Fibroblast of the conjunctiva (primary cell): Measurements from ENCODE around the gene CFL1.
"Not testable (repeated sequence)": the region's sequence is repeated elsewhere in the genome, so short reads cannot be mapped to it uniquely, and the experiment has no call there.

Source experiments
- DNase-seq: peaks from one replicate; pipeline ENCODE4 v3.0.0-alpha.2; 2010; ENCODE audit warnings: low read depth

Gene CFL1

DNA sequence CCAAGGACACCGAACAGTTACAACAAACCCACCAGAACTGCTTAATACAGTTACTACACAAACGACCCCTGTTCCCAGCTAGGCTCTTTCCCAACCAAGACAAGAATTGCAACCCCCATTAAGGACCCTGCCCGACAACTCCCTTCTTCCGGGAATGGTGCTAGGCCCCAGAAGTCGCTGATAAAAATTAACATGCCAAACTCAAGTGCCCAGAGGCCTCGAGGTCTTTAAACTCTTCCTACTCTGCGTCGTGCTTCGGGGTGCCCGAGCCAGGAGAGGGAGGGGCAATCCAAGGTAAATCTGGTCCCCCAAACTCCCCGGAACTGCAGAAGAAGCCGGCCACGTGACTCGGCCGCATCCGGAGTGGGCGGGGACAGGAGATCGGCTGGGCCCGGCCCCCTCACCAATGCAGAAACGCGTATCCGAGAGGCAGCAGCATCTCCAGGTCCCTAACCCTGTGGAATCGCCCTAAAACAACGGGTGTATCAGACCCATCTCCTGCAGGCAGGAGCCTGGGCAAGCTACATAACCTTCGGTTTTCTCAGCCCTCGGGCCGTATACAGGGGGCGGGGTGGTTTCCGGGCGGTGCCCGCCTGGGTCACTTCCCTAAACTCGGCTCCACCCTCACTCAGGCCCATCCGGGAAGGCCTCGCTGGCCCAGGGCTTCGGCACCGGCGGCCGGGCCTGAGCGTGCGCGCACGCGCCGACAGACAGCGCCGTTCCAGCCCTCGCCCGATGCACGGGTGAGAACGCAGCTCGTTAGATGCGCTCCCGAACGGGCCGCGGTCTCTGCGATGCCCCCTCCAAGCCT lies 1.1 kb downstream of the CFL1 start:
- DNase-seq, result no peak

DNA sequence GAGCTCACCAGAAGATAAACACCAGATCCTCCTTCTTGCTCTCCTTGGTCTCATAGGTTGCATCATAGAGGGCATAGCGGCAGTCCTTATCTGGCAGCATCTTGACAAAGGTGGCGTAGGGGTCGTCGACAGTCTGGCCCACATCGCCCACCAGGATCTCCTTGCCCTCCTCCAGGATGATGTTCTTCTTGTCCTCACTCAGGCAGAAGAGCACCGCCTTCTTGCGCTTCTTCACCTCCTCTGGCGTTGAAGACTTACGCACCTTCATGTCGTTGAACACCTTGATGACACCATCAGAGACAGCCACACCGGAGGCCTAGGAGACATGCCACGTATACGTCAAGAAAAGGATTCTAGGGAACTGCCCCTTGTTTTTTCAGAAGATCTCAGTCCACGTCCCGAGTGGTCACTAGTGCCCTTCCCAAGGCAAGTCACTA lies 2.0 kb downstream of the CFL1 start:
- DNase-seq, result no peak

DNA sequence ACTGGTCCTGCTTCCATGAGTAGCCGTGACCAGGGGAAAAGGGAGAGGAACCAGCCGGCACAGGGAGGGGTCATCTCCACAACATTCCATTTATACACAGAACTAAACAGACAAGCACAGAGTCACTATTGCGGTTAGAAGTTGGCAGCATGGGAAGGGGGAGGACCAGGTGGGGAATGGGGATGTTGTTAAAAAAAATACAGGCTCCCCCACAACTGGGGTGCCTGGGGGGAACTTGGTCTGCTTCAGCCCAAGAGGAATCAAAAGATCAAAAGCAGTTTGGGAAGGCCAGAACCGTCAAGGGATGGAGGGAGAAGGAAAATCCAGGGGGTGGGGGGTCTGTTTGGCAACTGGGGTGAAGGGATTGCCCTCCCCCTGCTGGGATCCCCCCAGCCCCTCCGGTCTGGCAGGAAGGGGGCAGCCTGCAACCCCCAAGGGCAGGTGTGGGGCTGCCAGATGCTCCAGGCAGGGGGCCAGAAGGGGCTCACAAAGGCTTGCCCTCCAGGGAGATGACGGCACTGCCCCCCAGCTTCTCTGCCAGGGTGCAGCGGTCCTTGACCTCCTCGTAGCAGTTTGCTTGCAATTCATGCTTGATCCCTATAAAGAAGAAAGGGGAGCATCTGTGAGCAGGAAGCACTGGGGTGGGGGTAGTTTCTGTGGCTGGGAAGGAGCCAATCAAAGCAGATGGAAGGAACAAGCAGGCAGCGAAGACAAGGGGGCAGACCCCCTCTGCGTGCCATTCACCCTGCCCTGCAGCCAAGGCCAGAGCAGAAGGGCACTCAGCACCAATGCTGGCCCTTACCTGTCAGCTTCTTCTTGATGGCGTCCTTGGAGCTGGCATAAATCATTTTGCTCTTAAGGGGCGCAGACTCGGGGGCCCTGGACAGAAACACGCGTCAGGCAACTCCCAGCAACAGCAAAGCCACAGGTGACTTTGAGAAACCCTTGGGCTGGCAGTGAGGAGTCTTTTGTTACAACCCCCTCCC lies 2.8 kb downstream of the CFL1 start:
- DNase-seq, result no peak

DNA sequence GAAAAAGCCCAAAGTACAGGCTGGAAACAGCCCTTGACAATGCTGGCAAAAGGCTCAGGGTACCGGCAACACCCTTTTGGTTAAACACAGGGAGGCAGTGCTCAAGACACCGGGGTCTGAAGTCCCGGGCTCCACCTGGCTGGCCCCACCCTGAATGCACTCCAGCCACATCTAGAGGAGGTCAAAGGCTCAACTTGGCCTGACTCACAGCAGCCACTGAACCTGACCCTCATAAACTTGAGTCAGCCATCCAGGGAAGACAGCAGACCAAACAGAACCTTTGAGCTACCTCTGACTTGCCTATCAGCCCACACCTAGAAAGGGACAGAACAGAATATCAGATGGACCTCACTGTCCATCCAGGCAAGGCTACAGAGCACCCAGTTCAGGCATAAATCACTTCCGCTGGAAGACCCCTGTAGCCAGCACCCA lies 3.8 kb downstream of the CFL1 start:
- DNase-seq, result no peak

DNA sequence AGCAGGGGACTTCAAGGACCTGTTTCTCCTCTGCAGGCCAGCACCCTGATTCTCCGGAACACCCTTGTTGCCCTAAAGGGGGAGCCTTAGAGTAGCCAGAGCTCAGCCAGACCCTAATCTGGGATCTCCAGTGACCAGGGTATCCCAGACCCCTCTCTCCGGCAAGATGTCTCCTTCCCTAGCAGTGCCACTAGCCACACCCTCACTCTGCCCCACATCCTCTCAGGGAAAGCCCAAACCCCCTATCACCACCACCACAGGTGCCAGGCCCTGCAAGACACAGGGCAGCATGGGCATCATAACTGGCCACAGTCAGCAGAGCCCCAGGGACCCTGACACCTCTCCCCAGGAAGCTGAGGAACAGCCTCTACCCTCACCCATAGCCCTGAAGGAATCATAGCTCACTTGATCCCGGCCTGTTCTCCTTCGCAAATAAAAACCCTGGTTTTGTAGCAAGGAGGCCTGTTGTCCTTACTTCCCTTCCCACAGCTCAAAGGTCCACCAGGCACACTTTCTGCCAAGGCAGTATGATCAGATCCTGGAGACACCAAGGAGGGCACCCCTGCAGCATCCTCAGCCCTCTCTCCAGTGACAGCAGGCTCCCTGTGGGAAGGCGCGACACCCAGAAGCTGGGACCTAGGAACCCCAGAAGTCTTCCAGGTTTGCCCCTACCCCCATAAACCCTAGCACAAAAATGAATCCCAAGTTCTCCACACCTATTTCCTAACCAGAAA lies 4.6 kb downstream of the CFL1 start:
- no peak for DNase-seq

DNA sequence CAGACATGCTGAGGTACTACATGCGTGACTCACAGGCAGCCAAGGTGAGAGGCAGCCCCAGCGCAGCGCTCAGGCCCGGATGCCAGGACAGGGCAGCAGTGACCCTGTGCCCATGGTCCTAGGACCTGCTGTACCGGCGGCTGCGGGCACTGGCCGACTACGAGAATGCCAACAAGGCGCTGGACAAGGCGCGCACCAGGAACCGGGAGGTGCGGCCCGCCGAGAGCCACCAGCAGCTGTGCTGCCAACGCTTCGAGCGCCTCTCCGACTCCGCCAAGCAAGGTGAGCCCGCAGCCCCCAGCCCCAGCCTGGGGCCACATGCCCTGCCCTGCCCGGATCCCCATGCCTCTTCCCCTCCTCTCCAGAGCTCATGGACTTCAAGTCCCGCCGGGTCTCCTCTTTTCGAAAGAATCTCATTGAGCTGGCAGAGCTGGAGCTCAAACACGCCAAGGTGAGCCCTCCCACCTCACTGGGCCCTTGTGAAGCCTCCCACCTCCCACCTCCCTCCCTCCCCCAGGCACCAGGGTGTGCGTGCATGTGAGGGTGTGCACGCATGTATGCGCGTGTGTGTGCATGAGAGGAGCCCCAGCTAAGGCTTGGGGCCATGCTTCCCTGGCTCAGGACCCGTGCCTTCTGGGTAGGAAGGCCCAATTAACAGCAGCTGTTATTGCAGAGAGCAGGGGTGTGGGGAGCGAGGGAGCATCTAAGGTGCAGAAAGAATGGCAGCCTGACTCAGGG lies 5.3 kb downstream of the CFL1 start:
- DNase-seq, result no peak

DNA sequence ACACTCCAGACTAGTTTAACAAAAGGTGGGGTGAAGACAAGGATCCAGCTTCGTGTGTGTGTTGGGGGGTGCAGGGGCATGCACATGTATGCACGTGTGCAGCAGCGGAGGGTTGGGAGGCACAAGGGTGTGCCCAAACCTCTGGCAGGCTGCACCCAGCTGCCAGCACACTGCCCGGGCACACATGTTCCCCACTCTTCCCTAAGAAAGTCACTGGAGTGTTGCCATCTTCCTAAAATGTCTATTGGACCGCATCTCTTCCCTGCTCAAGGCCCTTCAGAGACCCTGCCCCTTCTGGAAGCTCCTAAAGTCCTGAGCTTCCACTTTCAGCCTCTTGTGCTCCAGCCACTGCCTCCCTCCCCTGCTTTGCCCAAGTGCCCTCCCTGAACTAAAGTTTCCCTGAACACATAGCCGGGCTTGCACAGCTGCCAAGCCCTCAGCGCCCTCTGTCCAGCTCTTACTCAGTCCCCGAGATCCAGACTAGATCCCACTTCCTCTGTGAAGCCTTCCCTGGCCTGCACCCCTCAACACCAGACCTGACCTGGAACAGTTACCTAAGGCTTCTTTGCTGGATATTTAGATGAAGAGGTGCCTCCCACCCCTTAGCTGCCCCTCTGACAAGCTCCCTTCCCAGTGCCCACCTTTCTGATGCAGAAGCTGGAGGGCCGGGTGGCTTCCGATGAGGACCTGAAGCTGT lies 6.0 kb downstream of the CFL1 start:
- DNase-seq, result no peak

DNA sequence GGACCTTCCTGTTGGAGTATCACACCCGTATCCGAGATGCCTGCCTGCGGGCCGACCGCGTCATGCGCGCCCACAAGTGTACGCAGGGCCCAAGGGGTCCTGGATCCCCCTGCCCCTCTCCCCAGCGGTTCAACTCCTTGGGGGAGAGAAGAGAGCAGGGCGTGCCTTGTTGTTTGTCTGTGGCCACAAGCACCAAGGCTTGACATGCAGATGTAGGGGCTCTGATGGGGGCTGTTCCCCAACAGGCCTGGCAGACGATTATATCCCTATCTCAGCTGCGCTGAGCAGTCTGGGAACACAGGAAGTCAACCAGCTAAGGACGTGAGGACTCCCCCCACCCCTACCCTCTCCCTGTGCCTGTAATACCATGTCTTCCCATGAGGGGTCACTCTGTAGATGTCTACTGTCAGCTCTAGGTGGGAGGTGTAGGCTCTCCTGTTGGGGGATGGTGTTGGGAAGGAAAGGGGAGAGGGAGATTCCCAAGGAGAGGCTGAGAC lies 6.8 kb downstream of the CFL1 start:
- no peak for DNase-seq

DNA sequence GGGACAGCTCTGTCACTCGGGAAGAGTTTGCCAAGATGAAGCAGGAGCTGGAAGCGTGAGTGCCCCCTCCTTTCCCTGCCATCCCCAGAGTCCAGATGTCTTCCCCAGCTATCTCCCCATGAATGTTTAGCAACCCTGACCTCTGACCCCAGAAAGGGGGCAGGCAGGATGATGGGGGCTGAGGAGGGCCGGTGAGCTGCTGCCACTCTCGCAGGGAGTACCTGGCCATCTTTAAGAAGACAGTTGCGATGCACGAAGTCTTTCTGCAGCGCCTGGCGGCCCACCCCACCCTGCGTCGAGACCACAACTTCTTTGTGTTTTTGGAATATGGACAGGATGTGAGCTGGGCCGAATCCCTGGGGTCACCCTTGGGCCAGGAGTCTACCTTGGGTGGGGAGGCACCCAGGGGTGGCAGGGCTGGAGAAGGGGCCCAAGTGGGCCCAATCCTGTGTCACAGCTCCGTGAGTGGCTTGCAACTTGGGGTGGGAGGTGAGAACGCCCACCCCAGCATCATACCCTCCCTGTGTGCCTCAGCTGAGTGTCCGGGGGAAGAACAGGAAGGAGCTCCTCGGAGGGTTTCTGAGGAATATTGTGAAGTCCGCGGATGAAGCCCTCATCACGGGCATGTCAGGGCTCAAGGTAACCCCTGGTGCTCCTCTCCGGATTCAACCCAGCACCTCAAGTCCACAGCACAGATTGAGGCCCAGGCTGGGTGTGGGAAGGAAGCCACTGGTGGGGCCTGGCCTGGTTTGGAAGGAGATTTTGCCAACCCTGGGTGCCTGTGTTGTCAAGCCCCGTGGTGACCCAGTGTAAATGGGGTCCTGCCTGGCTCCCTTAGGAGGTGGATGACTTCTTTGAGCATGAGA lies 7.5 kb downstream of the CFL1 start:
- DNase-seq, result no peak

DNA sequence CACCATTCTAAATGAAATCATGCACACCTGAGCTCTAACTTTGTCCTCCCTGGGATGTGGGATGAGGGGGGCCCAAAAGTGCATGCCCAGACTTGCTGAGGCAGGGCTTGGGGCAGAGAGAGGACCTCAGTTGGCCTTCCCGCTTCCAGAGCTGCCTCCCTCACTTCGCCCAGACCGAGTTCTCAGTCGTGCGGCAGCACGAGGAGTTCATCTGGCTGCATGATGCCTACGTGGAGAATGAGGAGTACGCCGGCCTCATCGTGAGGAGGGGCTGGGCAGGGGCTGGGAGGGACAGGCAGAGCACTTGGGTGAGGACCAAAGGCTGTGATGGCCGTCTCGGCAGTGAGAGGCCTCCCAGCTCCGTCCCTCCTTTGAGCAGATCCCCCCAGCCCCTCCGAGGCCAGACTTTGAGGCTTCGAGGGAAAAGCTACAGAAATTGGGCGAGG lies 8.2 kb downstream of the CFL1 start:
- no peak for DNase-seq

DNA sequence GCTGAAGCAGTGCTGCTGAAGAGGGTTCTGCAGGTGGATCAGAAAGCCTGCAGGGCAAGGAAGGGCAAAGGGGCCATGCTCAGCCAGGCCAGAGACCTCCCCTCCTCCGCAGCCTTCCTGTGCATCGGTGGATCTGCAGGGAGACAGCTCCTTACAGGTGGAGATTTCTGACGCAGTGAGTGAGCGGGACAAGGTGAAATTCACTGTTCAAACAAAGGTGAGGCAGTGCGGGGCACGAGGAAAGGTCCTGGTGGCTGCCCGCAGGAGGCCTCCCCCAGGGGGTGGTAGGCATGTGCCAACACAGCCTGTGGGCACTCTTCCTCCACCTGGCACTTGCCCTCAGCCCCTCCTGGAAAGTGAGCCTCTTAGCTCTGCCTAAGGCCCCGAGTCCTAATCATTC lies 8.6 kb downstream of the CFL1 start:
- no peak for DNase-seq

DNA sequence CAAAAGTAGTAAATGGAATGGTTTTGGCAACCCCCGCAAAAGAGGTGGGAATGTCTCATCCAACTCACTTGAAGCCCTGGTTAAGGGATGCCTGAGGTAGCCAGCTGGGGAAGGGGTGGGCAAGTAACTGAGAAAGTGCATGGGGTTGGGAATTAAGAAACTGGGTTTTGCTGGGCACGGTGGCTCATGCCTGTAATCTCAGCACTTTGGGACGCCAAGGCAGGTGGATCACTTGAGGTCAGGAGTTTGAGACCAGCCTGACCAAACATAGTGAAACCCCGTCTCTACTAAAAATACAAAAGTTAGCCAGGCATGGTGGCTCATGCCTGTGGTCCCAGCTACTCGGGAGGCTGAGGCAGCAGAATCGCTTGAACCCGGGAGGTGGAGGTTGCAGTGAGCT lies 9.3 kb downstream of the CFL1 start:
- not testable (repeated sequence) for DNase-seq

DNA sequence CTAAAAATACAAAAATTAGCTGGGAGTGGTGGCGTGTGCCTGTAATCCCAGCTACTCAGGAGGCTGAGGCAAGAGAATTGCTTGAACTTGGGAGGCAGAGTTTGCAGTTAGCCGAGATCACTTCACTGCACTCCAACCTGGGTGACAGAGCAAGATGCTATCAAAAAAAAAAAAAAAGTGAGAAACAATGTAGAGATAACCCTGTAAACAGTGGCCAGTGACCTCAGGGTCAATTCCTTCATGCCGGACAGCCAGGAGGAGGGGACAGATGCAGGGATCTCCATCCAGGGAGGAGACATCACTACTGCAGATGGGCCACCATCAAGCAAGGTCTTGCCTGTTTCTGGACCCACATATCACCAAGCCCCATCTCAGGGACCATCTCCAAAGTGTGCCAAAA lies 10.2 kb downstream of the CFL1 start:
- no peak for DNase-seq

DNA sequence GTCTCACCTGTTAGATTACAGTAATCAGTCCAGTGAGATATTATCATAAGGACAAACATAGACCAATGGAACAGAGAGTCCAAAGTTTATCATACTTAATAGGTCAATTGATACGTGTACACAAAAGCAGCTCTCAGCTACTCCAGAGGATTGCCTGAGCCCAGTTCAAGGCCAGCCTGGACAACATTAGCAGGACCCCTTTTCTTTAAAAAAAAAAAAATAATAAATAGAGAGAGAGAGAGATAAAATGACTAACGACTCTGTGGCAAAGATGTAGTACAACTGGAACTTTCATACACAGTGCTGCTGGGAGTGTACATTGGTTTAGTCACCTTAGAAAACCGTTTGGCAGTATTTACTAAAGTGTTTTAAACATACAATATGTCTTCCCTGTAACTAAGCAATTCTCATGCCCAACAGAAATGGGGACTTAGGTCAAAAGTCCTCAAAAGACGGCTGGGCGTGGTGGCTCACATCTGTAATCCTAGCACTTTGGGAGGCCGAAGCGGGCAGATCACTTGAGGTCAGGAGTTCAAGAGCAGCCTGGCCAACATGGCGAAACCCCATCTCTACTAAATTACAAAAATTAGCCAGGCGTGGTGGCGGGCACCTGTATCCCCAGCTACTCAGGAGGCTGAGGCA lies 13.6 kb downstream of the CFL1 start:
- no peak for DNase-seq

DNA sequence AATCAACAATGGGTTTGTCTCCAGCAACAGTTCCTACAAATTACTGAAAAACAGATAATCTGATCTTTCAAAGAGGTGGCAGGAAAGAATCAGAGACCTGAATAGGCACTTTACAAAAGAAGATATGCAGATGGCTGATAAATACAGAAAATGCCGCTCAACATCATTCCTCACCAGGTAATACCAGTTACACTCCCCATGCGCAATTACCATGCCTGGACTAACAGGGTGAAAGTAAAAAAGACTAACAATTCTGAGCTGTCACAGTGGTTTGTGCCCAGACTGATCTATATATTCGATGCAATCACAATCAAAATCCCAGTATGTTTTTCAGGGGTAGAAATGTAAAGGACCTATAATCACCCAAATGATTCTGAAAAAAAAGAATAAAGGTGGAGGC lies 14.2 kb downstream of the CFL1 start:
- no peak for DNase-seq

DNA sequence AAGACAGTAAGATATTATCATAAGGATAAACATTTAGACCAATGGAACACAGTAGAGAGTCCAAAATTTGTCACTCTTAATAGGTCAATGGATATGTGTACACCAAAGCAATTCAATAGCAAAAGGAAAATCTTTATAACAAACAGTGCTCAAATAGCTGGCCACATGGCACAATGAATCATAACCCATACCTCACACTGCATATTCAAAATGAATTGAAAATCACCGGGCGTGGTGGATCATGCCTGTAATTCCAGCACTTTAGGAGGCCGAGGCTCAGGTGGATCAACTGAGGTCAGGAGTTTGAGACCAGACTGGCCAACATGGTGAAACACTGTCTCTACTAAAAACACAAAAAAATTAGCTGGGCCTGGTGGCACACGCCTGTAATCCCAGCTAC lies 15.8 kb downstream of the CFL1 start:
- DNase-seq, result no peak

DNA sequence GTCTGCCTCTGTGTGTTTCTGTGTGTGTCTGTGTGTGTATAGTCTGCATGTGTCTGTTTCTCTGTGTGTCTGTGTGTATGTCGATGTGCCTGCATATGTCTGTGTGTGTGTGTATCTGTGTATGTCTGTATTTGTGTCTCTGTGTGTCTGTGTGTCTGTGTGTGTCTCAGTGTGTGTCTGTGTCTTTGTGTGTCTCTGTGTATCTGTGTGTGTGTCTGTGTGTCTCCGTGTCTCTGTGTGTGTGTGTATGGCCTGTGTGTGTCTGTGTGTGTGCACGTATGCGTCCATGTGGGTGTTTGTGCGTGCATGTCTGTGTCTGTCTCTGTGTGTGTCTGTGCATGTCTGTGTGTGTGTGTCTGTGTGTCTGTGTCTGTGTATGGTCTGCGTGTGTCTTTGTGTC lies 23.8 kb downstream of the CFL1 start:
- DNase-seq, result no peak

DNA sequence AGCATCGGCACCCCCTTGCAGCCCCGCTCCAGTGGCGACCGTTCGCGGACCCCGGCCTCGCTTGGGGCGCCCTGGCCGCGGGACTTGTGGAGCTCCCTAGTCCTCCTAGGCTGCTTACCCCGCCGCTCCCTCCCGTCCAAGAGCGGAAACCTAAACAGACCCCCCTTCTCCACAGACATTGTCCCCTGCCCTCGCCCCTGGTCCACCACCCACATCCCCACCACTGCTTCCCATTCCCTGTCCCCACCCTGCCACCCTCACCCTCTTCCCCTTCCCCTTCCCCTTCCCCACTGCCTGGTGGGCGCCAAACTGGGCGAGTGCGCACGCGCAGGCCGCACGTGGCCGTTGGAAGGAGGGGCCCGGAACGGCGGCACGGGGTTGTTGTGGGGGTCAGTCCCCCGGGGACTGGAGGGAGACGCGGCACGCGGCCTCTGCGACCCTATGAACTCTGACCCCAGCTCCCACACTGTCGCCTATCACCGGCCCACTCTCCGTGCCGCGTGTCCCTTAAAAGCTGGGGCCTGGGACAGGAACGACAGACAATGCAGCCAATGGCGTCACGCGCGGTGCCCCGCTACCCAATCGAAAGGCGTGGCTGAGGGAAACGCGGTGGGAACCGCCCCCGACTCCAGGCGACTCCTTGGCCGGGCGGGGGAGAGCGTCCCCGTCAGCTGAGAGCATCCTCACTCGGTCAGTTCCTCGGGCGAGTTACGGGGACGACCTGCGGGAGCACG lies 24.5 kb downstream of the CFL1 start, which contains the start of gene SNX32:
Gene SNX32 (plus strand): TSS at position 667 of the 734 bp plus-strand sequence. CDS start 103 bp downstream, outside the sequence.
- DNase-seq, result peak; percentile 83
